Esophagus muscularis mucosa (tissue), 4 donors: Measurements from ENCODE around the gene ASB14. TPM values are rescaled to one million over a fixed set of nuclear protein-coding genes. Genes with fewer than 3 reads are reported as not detected.

ENCODE experiments used
- DNase-seq: peaks from one replicate; pipeline ENCODE4 v3.0.0-alpha.2; 2017; ENCODE audit errors: extremely low spot score
- H3K27ac ChIP-seq, 4 donors: fragments of 200-600 bp; sonication (generic); replicated peaks in 1 of 4; 1 replicate in 3 of 4; 2 replicates in 1 of 4; pipeline ENCODE4 v1.5.1; 2016 to 2019; ENCODE audit warnings: mild to moderate bottlenecking in 1 of 4
- H3K27me3 ChIP-seq, 4 donors: fragments of 200-600 bp; sonication (generic); one replicate each; pipeline versions ENCODE4 v1.5.1 to v1.6.0; 2016 to 2019
- H3K36me3 ChIP-seq, 4 donors: fragments of 200-600 bp; sonication (generic); one replicate each; pipeline ENCODE4 v1.5.1; 2016 to 2019
- H3K4me1 ChIP-seq, 4 donors: fragments of 200-600 bp; sonication (generic); one replicate each; pipeline ENCODE4 v1.5.1; 2016 to 2019
- H3K4me3 ChIP-seq, 4 donors: fragments of 200-600 bp; sonication (generic); 1 replicate in 2 of 4; 2 replicates in 2 of 4; pipeline ENCODE4 v1.5.1; 2016 to 2019; ENCODE audit warnings: mild to moderate bottlenecking in 4 of 4, moderate library complexity in 1 of 4
- H3K9me3 ChIP-seq, 4 donors: fragments of 200-600 bp; sonication (generic); 1 replicate in 3 of 4; 2 replicates in 1 of 4; pipeline ENCODE4 v1.5.1; 2016 to 2019
- EP300 ChIP-seq: sonication (generic); formaldehyde crosslinking; IDR thresholded peaks from one replicate; pipeline ENCODE4 v1.6.1; 2017; ENCODE audit warnings: antibody characterized with exemption
- POLR2A ChIP-seq: fragments of 450-650 bp; IDR thresholded peaks from one replicate; pipeline ENCODE4 v1.6.1; 2017; ENCODE audit warnings: antibody characterized with exemption, moderate library complexity, mild to moderate bottlenecking, low read depth
- POLR2AphosphoS5 ChIP-seq, 2 donors: sonication (generic); formaldehyde crosslinking; IDR thresholded peaks; one replicate each; pipeline ENCODE4 v1.6.1; 2017; ENCODE audit warnings: antibody characterized with exemption in 2 of 2
- WGBS: methylation state at CpG from one replicate; pipeline ENCODE4 v1.1.5; 2018; 5-methylcytosine and 5-hydroxymethylcytosine counted together
- intact Hi-C: fragments of 100-400 bp; cut with DNase I; formaldehyde crosslinking; loops from one replicate; pipeline ENCODE4 v1.15.1; 2023
- total RNA-seq, 4 donors: library from RNA; depleted of rRNA; stranded (reverse); fragments of >200 nt; gene quantifications; one replicate each; pipeline versions ENCODE4 v1.1.0 to v1.2.1, GENCODE V29; 2016
- TF ChIP-seq, protein P1 (sequence below), 3 experiments: fragments of 200-600 bp in 2 of 3; fragments of 450-650 bp in 1 of 3; sonication (generic) in 2 of 3; IDR thresholded peaks; one replicate each; pipeline ENCODE4 v1.5.1; 2017 to 2019; ENCODE audit warnings: antibody characterized with exemption in 3 of 3, mild to moderate bottlenecking in 2 of 3, moderate library complexity in 1 of 3

ASB14 gene
- total RNA-seq, 4 donors from 2014 or later, result not detected

DNA sequence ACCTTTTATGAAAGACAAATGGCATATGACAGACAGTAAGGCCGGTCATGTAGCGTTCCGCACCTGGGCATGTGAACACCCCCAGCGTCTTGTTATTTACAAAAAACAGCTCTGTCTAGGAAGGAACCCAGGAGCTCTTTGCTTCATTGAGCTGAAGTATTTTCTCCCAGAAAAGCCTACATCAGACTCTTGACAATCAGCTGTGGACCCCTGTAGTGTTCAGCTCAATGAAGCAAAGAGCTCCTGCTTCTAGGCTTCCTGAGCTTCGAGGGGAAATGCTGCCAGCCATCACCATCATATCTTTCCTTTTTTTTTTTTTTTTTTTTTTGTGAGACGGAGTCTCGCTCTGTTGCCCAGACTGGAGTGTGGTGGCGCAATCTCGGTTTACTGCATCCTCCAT lies 4.1 kb downstream of the ASB14 start:
- H3K9me3 ChIP-seq, result no peaks in the 10 kb centered on the region
- no peak for DNase-seq
- no peaks in the 10 kb centered on the region for H3K36me3 ChIP-seq
- H3K27me3 ChIP-seq, result no peaks in the 10 kb centered on the region
- TF ChIP-seq POLR2AphosphoS5 (IDR thresholded peaks at IDR 0.05) (no peak), EP300 (no peak), POLR2A (no peak)
- TF ChIP-seq, protein P1, sequence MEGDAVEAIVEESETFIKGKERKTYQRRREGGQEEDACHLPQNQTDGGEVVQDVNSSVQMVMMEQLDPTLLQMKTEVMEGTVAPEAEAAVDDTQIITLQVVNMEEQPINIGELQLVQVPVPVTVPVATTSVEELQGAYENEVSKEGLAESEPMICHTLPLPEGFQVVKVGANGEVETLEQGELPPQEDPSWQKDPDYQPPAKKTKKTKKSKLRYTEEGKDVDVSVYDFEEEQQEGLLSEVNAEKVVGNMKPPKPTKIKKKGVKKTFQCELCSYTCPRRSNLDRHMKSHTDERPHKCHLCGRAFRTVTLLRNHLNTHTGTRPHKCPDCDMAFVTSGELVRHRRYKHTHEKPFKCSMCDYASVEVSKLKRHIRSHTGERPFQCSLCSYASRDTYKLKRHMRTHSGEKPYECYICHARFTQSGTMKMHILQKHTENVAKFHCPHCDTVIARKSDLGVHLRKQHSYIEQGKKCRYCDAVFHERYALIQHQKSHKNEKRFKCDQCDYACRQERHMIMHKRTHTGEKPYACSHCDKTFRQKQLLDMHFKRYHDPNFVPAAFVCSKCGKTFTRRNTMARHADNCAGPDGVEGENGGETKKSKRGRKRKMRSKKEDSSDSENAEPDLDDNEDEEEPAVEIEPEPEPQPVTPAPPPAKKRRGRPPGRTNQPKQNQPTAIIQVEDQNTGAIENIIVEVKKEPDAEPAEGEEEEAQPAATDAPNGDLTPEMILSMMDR (IDR thresholded peaks at IDR 0.05), result no peak
- WGBS, result 93% methylated on average over 9 of the region's 9 CpGs
- intact Hi-C loops, result no loop called here
- no peaks in the 10 kb centered on the region for H3K4me1 ChIP-seq
- no peak overlapping the region for H3K27ac ChIP-seq
- no peak overlapping the region for H3K4me3 ChIP-seq

DNA sequence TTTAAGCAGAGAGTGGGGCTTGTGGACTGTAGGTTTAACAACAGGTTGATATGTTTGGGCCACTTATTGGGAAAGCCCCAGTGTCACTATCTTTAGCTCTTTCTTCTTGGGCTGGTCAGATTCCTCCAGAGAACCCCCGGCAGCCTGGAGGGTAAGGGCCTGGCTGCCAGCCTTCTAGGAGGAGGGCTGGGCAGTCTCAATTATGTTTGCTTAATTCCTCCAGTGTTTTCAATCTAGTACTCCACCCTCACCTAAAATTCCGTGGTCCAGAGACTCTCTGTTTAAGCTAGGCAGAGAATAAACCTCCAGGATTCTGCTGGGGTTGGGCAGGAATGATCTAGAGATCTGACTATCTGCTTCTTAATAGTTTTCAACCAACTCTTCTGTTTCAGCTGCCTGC lies 5.3 kb downstream of the ASB14 start:
- H3K4me1 ChIP-seq, result no peaks in the 10 kb centered on the region
- no peaks in the 10 kb centered on the region for H3K9me3 ChIP-seq
- no peak overlapping the region for H3K4me3 ChIP-seq
- H3K27ac ChIP-seq, result no peak overlapping the region
- no peaks in the 10 kb centered on the region for H3K27me3 ChIP-seq
- TF ChIP-seq POLR2A, result no peak
- TF ChIP-seq EP300, result no peak
- TF ChIP-seq, protein P1 (IDR thresholded peaks at IDR 0.05), result no peak
- TF ChIP-seq POLR2AphosphoS5 (IDR thresholded peaks at IDR 0.05), result no peak
- 84% methylated on average over 2 of the region's 2 CpGs for WGBS
- H3K36me3 ChIP-seq, result no peaks in the 10 kb centered on the region
- DNase-seq, result no peak
- intact Hi-C loops, result no loop called here

DNA sequence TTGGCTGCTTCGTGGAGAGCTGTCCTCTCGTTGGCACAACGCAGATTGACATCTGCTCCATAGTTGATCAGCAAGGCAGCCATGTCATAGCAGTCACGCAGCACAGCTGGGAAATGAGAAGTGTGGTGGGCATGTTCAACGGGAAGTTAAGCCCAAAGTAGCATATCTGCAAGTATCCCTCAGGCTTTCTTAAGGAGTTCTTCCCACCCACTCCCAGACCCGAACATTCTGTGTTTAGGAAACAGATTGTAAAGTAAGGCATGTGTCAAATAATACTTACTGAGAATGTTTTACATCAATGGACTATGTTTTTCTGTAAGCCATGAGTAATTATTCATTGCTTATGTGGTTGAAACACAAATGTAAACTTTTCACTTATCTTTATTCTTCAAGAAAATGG lies 9.2 kb downstream of the ASB14 start:
- no peak overlapping the region for H3K27ac ChIP-seq
- no peaks in the 10 kb centered on the region for H3K36me3 ChIP-seq
- 77% methylated on average over 6 of the region's 6 CpGs for WGBS
- H3K4me1 ChIP-seq, result no peaks in the 10 kb centered on the region
- no peaks in the 10 kb centered on the region for H3K27me3 ChIP-seq
- no peak for DNase-seq
- no peak for TF ChIP-seq EP300
- intact Hi-C loops, result no loop called here
- H3K9me3 ChIP-seq, result no peaks in the 10 kb centered on the region
- H3K4me3 ChIP-seq, result no peak overlapping the region

DNA sequence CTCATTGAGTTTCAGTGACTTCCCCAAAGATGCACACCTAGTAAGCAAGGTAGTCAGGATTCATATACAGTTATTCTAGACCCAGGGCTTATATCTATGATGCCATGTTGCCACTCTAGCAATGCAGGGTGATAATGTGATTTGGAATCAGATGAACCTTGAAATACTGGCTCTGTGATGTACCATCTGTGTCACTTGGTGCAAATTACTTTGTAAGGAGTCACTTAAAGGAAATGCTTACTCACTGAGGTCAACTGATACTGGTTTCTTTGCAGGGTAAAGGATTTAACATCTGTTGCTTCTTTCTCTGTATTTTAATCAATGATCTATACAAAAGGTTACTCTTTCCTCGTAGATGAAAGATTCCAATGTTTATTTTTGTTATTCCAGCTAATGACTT lies 10.8 kb downstream of the ASB14 start:
- H3K27ac ChIP-seq, result no peak overlapping the region
- no peak for DNase-seq
- intact Hi-C loops, result no loop called here
- H3K9me3 ChIP-seq, result no peaks in the 10 kb centered on the region
- no peak overlapping the region for H3K4me3 ChIP-seq
- no peaks in the 10 kb centered on the region for H3K4me1 ChIP-seq
- H3K36me3 ChIP-seq, result peaks cover 0 to 3% (median 0%) of the 10 kb centered on the region in 4 donors
- 19% methylated on average over 1 of the region's 1 CpG for WGBS
- no peaks in the 10 kb centered on the region for H3K27me3 ChIP-seq
- TF ChIP-seq EP300, result no peak

DNA sequence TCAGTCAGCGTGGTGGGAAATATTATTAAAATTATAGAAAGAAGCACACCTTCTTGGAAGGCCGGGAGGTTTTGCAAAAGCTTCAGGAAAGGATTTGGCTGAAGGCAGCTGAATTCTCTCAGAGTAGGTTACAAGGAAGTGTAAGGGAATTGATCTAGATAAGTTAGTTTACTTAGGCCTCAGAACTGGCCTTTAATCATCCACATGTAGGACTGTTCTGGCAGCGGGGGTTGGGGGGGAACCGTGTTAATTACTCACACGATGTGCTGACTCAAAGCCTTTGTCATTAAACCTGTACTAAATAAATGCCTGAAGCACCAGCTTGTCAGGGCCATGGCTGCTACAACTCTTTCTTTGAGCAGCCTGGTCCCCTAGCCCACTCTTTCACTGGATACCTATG lies 12.8 kb downstream of the ASB14 start:
- Histone ChIP-seq H3K9me3 (no peaks in the 10 kb centered on the region), H3K4me1 (no peaks in the 10 kb centered on the region), H3K4me3 (no peak overlapping the region), H3K27ac (no peak overlapping the region), H3K36me3 (peaks cover 0 to 13% (median 8%) of the 10 kb centered on the region in 4 donors), H3K27me3 (no peaks in the 10 kb centered on the region)
- intact Hi-C loops, result no loop called here
- DNase-seq, result no peak
- WGBS, result 94% methylated on average over 5 of the region's 5 CpGs
- TF ChIP-seq POLR2A, result no peak

DNA sequence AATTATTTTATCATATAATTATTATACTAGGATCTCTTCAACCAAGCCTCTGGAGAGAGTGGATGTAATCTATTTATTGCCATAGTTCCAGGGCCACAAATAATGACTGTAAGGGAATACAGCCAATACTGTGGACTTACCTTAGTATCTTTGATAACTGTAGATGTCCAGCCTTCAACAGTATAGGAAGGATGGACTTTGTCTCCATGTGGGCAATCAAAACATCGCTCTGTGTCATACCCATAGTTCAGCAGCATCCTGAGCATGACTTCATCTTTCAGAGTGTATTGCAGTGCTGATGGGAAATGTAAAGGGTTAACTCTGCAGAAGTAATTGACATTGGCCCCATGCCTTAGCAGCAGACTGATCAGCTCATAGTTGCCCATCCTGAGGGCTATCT lies 14.2 kb downstream of the ASB14 start:
- Histone ChIP-seq H3K27me3 (no peaks in the 10 kb centered on the region), H3K9me3 (no peaks in the 10 kb centered on the region), H3K4me3 (no peak overlapping the region), H3K4me1 (no peaks in the 10 kb centered on the region), H3K27ac (no peak overlapping the region), H3K36me3 (peaks cover 0 to 26% (median 17%) of the 10 kb centered on the region in 4 donors)
- intact Hi-C loops, result no loop called here
- DNase-seq, result no peak
- 100% methylated on average over 1 of the region's 1 CpG for WGBS
- TF ChIP-seq EP300, result no peak
- no peak for TF ChIP-seq POLR2AphosphoS5 (IDR thresholded peaks at IDR 0.05)
- no peak for TF ChIP-seq POLR2A

DNA sequence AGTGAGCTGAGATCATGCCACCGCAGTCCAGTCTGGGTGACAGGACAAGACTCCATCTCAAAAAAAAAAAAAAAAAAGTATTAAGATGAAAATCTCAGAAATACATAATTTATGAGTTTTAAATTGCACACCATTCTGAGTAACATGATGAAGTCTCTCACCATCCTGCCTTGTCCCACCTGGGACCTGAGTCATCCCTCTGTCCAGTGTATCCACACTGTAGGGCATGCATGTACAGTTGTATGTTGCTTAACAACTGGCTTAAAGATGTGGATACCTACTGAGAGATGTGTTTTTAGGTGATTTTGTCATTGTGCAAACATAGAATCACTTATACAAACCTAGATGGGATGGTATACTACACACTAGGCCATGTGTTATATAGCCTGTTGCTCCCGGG lies 17.1 kb downstream of the ASB14 start:
- Histone ChIP-seq H3K27me3 (no peaks in the 10 kb centered on the region), H3K4me3 (no peak overlapping the region), H3K9me3 (no peaks in the 10 kb centered on the region), H3K4me1 (no peaks in the 10 kb centered on the region), H3K36me3 (peaks cover 0 to 50% (median 30%) of the 10 kb centered on the region in 4 donors), H3K27ac (no peak overlapping the region)
- WGBS, result 97% methylated on average over 2 of the region's 2 CpGs
- TF ChIP-seq EP300 (no peak), POLR2A (no peak), POLR2AphosphoS5 (IDR thresholded peaks at IDR 0.05) (no peak)
- TF ChIP-seq, protein P1 (IDR thresholded peaks at IDR 0.05), result no peak
- intact Hi-C loops, result no loop called here
- DNase-seq, result no peak
